SU-DHL-6 (cell line): ENCODE data around the gene VWA5B1.

Experiments used
- EZH2phosphoT487 ChIP-seq: fragments of 200-600 bp; sonication (generic), shearing (Covaris generic); conservative IDR thresholded peaks from 2 replicates; pipeline ENCODE4 v1.6.1; 2018; ENCODE audit warnings: mild to moderate bottlenecking, antibody characterized with exemption, low read length, moderate library complexity, mixed read lengths
- TF ChIP-seq, protein P1 (sequence below): fragments of 200-600 bp; sonication (generic); IDR thresholded peaks from one replicate; pipeline ENCODE4 v1.5.1; 2017; ENCODE audit warnings: antibody characterized with exemption, mild to moderate bottlenecking, low read length, moderate library complexity; ENCODE audit not compliant: insufficient read depth, poor library complexity, severe bottlenecking

DNA sequence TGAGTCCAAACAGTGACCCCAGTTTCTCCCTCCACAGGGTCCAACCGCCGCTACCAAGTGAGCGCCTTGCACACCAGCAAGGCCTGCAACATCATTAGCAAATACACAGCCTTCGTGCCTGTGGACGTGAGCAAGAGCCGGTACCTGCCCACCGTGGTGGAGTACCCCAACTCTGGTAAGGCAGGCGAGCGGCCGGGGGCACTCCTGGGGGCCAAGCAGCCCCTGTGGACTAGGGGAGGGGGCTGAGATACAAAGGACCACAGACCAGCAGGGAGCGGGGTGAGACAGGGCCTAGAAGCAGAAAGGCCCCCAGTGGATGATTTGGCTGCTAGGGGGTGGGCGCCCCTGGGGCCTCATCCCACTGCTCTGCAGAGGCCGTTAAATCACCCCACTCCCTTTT is 54.7 kb downstream of the VWA5B1 start:
- TF ChIP-seq EZH2phosphoT487, result no peak
- TF ChIP-seq, protein P1, sequence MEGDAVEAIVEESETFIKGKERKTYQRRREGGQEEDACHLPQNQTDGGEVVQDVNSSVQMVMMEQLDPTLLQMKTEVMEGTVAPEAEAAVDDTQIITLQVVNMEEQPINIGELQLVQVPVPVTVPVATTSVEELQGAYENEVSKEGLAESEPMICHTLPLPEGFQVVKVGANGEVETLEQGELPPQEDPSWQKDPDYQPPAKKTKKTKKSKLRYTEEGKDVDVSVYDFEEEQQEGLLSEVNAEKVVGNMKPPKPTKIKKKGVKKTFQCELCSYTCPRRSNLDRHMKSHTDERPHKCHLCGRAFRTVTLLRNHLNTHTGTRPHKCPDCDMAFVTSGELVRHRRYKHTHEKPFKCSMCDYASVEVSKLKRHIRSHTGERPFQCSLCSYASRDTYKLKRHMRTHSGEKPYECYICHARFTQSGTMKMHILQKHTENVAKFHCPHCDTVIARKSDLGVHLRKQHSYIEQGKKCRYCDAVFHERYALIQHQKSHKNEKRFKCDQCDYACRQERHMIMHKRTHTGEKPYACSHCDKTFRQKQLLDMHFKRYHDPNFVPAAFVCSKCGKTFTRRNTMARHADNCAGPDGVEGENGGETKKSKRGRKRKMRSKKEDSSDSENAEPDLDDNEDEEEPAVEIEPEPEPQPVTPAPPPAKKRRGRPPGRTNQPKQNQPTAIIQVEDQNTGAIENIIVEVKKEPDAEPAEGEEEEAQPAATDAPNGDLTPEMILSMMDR, result no peak
